Measurements from ENCODE around the gene SLC6A2. TPM values are rescaled to one million over a fixed set of nuclear protein-coding genes. Genes with fewer than 3 reads are reported as not detected.
A peak's percentile ranks its signal among the peaks of the same experiment; 100 is the strongest.

Gene SLC6A2
- polyA plus RNA-seq, 1 donor, result 2.1 TPM

- no peak for DNase-seq (ENCODE audit: low read depth)
These were observed 16.1 kb downstream of the SLC6A2 start for GRCh38 chr16:55671974-55672280.

GRCh38 chr16:55672471-55672870 is 16.7 kb downstream of the SLC6A2 start:
- DNase-seq (ENCODE audit: low read depth), result peak; percentile 77

- DNase-seq (ENCODE audit: low read depth), result peak; percentile 67
These were observed 22.5 kb downstream of the SLC6A2 start for GRCh38 chr16:55678161-55678821.

- no peak for DNase-seq (ENCODE audit: low read depth)
These were observed 26.3 kb downstream of the SLC6A2 start for GRCh38 chr16:55682086-55682485.

GRCh38 chr16:55685973-55686372 is 30.2 kb downstream of the SLC6A2 start:
- no peak for DNase-seq (ENCODE audit: low read depth)

- DNase-seq (ENCODE audit: low read depth), result no peak
These were observed 30.9 kb downstream of the SLC6A2 start for GRCh38 chr16:55686671-55687070.

GRCh38 chr16:55687802-55688201 is 32.0 kb downstream of the SLC6A2 start:
- DNase-seq (ENCODE audit: low read depth), result no peak

- DNase-seq (ENCODE audit: low read depth), result no peak
These were observed 35.1 kb downstream of the SLC6A2 start for GRCh38 chr16:55690841-55691240.

GRCh38 chr16:55691771-55692170 is 36.0 kb downstream of the SLC6A2 start:
- no peak for DNase-seq (ENCODE audit: low read depth)

GRCh38 chr16:55695595-55695994 is 39.8 kb downstream of the SLC6A2 start:
- no peak for DNase-seq (ENCODE audit: low read depth)

GRCh38 chr16:55697867-55698266 is 42.1 kb downstream of the SLC6A2 start:
- DNase-seq (ENCODE audit: low read depth), result no peak

- DNase-seq (ENCODE audit: low read depth), result no peak
These were observed 42.5 kb downstream of the SLC6A2 start for GRCh38 chr16:55698331-55698730.

GRCh38 chr16:55698946-55699345 is 43.2 kb downstream of the SLC6A2 start:
- no peak for DNase-seq (ENCODE audit: low read depth)

GRCh38 chr16:55699616-55700015 is 43.8 kb downstream of the SLC6A2 start:
- DNase-seq (ENCODE audit: low read depth), result no peak

GRCh38 chr16:55700067-55700466 is 44.3 kb downstream of the SLC6A2 start:
- DNase-seq (ENCODE audit: low read depth), result no peak

GRCh38 chr16:55700961-55701360 is 45.2 kb downstream of the SLC6A2 start:
- no peak for DNase-seq (ENCODE audit: low read depth)

GRCh38 chr16:55701442-55702319 is 45.9 kb downstream of the SLC6A2 start:
- DNase-seq (ENCODE audit: low read depth), result no peak

- DNase-seq (ENCODE audit: low read depth), result peak; percentile 72
These were observed 47.5 kb downstream of the SLC6A2 start for GRCh38 chr16:55703003-55704001.

GRCh38 chr16:55706739-55707384 is 51.1 kb downstream of the SLC6A2 start:
- no peak for DNase-seq (ENCODE audit: low read depth)

- no peak for DNase-seq (ENCODE audit: low read depth)
These were observed 54.0 kb downstream of the SLC6A2 start for GRCh38 chr16:55709801-55710200.

- no peak for DNase-seq (ENCODE audit: low read depth)
These were observed 54.7 kb downstream of the SLC6A2 start for GRCh38 chr16:55710466-55710865.

Data from forelimb muscle (tissue), 1 donor.